Fibroblast of lung (primary cell): ENCODE measurements around the gene SCUBE3.

ENCODE experiments used
- EZH2 ChIP-seq: IDR thresholded peaks from 2 replicates; pipeline ENCODE4 v1.5.1; 2012; ENCODE audit warnings: low read length, control low read depth, mild to moderate bottlenecking; ENCODE audit errors: missing control alignments
- TF ChIP-seq, protein P1 (sequence below), 2 donors: IDR thresholded peaks in 1 of 2; conservative IDR thresholded peaks in 1 of 2; 1 replicate in 1 of 2; 2 replicates in 1 of 2; pipeline ENCODE4 v1.5.1; 2011 to 2012; ENCODE audit warnings: low read length in 2 of 2, control low read depth in 1 of 2, inconsistent platforms in 1 of 2, low read depth in 1 of 2, mild to moderate bottlenecking in 1 of 2

DNA sequence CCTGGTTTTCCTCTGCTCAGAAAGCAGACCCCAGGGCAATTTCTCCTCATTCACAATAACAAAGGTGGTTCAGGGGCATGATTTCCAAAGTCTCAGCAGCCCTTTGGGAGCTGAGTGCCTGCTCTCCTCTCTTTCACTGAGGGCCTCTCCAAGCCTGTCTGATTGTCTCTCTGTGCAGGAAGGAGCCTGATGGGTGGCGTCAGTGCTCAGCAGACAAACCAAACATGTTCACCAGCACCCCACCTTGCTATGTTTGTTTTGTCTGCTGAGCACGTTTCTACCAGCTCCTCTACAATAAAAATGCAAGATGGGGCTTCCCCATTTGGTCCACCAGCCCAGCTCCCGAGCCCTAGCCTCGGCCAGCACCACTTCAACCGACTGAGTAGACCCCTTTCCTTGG lies 47.2 kb upstream of the SCUBE3 start:
- TF ChIP-seq, protein P1, sequence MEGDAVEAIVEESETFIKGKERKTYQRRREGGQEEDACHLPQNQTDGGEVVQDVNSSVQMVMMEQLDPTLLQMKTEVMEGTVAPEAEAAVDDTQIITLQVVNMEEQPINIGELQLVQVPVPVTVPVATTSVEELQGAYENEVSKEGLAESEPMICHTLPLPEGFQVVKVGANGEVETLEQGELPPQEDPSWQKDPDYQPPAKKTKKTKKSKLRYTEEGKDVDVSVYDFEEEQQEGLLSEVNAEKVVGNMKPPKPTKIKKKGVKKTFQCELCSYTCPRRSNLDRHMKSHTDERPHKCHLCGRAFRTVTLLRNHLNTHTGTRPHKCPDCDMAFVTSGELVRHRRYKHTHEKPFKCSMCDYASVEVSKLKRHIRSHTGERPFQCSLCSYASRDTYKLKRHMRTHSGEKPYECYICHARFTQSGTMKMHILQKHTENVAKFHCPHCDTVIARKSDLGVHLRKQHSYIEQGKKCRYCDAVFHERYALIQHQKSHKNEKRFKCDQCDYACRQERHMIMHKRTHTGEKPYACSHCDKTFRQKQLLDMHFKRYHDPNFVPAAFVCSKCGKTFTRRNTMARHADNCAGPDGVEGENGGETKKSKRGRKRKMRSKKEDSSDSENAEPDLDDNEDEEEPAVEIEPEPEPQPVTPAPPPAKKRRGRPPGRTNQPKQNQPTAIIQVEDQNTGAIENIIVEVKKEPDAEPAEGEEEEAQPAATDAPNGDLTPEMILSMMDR (conservative IDR thresholded peaks at IDR 0.05 in 1 of 2, IDR thresholded peaks at IDR 0.05 in 1 of 2; ENCODE audit: low read depth in 1 of 2, low read length in 2 of 2) = no peak
- no peak for TF ChIP-seq EZH2
